Activated CD4-positive, alpha-beta T cell treated with anti-CD3 and anti-CD28 coated beads for 4 hours (primary cell): Measurements from ENCODE around the gene SND1.

Experiments used
- DNase-seq, 2 donors: peaks; one replicate each; pipeline ENCODE4 v3.0.0-alpha.2; 2020

The SND1 gene

DNA sequence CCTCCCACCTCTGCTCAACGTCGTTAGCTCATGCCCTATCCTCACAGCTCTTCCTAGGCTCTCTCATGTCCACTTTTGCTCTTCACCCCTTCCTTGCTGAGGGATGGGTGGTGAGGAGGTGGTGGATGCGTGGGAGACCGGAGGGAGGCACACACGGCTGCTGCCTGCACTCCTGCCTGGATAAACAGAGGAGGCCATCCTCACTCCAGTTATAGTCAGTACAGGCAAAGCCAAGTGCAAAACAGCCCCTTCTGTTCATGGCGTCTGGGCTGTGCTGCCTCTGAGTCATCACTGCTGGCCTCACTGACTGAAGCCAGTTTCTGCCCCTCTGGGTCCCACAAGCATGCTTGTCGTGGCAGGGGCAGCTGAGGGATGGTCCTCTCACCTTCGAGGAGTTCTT, 411.1 kb downstream of the SND1 start:
- DNase-seq: no peak

DNA sequence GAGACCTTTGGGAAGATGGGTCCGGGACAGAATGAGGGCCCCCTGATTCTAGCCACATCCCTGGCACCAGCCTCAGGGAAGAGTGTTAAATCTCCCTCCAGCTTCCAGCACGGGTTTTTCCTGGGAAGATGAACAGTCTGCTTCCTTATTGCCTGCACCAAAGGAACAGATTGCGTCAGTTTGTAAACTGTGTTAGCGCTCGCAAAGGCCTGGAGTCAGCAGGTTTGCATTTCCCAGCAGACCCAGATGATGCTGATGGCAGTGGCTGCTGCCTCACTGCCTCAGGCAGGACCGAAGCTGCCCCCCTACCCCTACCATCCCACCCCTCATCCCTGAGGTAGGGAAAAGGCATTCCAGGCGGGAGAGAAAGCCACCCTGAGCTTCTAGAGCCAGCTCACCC, 413.9 kb downstream of the SND1 start:
- DNase-seq: no peak

DNA sequence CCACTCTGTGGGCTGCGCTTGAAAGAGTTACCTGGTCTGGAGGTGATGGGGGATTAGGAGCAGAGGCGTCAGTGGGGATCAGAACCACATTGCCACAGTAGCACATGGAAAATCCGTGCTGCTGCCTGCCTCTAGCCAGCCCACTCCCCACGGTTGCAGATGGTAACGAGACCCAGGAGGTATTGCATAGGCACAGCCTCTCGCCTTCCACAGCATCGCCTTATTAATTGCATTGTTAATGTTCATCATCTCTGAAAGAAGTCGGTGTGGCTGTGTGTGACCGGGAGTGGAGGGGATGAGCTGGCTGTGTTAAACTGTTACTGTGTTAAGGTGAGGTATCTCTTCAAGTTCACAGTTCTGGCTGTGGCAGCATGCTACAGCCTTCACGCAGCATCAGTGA, 414.4 kb downstream of the SND1 start:
- no peak for DNase-seq

DNA sequence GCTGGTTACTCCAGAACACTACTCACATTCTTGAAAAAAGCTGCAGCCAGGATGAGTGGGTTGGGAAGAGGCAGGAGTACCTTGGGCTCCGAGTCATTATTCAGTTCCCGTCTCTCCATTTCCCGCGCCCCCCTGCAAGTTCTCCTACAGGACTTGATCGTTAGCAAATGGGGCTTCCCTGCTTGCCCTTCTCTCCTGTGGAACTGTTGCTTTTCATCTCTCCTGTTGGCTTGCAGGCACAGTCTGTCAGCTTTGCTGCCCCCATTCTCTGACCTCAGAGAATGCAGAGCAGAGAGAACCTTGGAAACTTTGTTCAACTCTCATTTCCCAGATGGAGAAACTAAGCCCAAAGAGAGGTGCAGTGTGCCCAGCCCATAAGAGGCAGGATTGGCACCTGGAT, 414.9 kb downstream of the SND1 start:
- DNase-seq: no peak

DNA sequence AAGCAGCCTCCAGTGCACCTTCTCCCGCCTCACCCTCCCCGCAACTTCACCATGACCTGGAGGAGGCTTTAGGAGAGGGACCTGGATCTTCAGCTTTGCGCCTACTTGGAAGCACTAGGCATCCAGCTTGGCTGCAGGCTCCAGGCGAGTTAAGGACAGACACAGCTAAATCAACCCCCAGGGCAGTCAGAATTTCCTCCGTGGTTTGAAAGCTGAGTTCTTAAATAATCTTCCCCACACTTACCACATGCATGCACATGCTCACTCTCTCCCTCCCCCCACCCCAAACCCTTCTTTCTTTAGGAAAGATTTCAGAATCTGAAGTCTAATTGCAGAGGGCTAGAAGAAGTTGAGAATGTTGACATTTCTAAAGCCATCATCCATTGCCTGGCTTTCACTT, 416.0 kb downstream of the SND1 start:
- no peak for DNase-seq

DNA sequence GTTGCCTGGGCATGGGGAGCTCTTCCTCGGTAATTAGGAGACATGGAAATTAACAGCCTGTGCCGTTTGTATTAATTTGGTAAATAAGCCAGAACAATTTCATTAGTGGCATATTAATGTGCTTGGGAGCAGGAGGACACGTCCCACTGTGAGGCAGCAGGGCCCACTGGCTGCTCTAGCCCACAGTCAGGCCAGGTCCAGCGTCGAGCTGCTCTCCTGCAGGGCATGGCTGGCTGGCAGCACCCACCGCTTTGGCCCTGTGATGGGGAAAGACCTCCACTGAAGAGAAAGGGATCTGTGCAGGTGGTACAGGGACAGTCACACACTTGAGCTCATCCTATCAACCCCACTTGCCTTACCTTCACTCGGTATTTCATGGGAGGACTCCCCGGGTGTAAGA, 416.8 kb downstream of the SND1 start:
- no peak for DNase-seq

DNA sequence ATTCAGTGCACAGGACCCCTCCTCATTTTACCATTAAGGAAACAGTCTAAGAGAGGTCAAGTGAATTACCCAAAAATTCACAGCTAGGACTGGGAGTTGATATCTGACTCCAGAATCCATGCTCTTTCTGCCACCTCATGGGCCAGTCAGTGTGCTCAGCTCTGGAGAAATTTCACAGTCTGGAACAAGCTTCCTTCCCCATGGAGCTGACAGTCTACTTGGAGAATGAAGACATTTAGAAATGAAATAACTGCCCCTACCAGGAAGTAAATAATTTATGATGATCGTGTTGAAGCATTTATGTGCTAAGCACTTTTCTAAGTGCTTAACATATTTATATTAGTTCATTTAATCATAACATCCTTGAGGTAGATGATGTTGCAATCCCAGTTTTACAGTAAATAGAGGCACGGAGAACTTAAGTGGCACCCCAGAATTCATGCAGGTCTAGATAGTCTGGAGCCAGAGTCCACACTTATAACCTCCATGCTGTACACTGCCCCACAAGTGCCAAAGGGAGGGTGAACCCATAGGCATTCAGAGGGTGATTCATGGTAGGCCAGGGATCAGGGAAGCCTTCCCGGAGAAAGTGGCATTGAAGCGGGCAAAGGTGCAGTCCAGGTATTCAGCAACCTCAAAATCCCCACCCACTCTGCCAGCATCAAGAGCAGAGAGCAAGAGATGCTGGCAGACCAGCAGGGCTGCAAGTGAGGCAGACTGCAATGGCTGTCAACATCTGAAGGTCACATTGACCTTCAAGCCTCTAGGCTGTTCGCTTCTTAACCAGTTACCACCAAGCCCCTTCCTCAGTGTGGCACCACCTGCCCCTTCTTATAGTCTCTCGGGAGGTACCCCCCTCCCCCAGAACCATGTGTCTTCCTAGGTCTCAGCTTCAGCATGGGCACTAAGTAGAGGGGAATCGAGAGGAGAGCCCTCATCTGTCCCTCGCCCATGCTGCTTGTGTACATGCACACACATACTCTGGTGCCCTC, 417.7 kb downstream of the SND1 start:
- DNase-seq: no peak

DNA sequence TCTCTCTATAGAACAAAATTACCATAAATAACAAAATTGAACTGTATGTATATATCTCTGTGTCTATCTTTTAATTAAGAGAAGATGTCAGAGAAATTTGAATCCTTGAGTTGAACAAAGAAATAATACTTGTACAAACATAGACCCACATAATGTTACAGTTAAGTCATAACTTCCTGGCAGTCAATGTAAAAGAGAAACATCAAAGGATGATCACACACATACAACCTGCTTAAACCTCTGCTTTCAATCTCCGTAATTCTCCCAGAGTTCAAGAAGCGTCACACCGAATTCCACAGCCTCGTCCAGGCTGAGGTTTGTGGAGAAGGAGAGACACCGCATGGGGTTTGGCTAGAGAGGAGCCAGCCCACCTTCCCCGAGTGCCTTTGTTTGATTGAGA, 419.4 kb downstream of the SND1 start:
- no peak for DNase-seq

DNA sequence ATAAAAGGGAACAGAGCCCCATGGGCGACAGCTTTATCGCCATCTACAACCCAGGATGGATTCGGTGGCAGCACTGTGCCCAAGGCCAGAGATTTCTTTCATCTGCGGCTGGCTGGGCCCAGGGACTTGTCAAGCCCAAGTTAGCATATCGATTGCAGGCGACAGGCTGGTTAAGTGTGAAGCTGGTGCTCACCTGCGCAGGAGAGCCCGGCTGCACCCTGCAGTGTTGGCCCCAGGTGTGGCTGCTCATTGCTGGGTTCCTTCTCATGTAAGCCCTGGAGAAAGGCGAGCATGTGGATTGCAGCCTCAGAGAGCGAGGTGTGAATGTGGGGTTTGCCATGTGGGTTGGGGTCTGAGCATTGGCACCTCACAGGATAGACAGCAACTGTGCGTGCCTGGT, 419.8 kb downstream of the SND1 start:
- DNase-seq: no peak

DNA sequence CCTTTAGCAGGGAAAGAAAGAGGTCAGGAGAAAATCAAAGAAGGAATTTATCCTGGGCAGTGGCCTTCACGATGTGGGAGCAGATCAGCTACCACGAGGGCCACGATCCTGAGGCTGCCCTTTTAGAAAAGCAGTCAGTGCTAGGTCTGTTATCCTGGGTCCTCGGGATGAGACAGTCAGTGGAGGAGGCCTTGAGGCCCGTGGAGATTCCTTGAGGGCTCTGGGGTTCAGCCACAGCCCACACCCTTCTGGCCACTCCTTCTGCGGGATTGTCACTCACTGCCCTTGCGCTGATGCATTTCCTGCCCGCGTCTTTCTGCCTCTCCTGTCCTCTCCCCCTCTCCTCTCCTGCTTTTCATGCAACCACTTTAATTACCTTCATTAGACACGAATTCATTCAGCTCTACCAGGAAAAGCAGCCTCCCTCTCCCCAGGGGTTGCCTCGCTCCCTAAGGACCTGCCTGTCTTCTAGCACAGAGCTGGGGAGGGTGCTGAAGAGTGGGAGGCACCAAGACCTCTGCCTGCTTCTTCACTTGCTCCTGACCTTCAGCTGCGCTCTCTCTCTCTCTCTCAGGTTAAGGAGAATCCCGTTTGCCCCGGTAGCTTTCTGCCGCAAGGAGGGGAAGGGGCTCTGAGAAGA, 421.8 kb downstream of the SND1 start:
- no peak for DNase-seq

DNA sequence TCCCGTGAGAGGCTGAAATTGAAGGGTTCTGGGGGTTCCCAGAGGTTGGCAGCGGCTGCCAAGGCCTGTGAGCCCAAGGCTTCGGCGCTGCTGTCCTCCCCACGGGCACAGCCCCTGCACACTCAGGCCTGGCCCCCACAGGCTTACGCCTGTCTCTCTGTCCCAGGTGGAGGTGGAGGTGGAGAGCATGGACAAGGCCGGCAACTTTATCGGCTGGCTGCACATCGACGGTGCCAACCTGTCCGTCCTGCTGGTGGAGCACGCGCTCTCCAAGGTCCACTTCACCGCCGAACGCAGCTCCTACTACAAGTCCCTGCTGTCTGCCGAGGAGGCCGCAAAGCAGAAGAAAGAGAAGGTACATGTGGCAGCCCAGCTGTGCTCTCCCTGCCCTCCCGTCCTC, 422.3 kb downstream of the SND1 start:
- DNase-seq: no peak

DNA sequence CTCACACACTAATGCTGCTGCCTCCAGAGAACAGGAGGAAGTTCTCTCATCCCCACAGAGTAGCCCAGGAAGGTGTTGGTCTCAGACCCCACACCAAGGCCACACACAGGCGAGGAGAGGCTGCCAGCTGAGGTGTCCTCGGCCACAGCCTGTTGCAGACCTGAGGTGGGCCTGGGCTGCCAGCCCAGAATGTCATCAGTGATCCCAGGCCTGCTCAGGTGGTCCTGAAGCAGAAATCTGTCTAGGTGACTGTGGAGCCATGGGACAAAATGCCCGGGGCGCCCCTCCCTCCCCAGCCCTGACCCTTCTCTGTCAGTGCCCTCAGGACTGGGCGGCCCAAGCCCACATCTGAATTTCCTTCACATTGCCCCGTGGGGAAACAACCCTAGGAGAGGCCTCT, 422.7 kb downstream of the SND1 start:
- no peak for DNase-seq

DNA sequence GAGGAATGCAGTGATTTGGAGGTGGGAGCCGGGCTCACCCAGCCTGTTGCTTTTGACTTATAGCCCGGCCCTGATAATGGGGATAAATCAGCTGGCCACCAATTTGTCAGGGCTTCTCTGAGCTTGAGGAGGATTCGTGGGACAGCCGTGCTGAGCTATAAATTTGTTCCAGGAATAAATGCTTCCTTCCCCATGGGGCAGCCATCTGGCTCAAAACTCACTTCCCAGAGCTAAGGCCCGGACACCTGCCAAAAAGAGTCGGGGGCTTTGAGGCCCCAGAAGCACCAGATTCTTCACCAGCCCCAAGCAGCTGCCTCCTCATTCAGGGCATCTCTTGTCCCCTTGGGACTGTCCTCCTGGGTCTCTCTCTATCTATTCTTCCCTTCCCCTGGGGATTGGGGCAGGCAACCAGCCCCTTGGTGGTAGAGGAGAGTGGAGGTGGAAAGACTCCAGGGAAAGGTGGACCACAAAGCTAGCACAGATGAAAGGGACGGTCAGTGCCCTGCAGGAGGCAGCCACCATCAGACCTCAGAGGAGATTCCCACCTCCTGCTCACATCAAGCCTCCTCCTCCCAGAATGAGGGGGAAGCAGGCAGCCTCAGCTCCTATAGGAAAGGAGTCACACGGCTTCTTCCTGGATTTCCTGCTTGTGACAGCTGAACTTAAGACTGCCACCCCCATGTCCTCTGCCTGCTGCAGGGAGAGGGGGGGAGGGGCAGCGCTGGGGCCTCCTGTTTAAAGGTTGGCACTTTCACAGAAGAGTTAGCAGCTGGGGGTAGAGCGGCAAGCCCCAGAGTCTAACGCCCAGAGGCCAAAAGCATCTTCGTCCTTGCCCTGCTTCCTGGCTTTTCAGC, 423.5 kb downstream of the SND1 start:
- no peak for DNase-seq

DNA sequence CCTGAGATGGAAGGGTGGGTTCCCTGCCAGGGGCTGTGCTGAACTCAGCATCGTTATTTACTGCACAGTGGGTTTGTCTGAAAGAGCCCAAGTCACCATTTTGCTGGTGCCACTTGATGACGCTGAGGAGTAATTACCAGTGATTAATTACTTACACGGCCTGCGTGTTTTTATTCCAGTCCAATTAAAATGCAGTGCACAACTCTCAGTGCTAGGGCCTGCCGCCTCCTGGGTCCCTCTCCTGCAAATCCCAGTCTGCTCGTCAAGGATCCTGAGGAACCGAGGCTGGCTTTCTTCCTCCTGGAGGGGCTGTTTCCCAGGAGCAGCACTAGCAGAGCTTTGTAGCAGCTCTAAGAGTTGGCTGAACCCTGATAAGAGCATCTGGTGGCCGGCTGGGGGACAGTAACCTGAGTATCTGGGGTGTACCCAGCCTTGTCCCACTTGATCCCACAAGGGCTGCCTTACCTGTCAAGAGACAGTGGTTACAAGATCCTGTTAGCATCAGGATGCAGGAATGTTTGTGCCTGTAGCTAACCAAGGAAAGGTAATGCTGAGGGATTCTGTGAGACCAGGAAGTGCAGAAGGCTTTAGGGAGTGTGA, 424.3 kb downstream of the SND1 start:
- DNase-seq: no peak

DNA sequence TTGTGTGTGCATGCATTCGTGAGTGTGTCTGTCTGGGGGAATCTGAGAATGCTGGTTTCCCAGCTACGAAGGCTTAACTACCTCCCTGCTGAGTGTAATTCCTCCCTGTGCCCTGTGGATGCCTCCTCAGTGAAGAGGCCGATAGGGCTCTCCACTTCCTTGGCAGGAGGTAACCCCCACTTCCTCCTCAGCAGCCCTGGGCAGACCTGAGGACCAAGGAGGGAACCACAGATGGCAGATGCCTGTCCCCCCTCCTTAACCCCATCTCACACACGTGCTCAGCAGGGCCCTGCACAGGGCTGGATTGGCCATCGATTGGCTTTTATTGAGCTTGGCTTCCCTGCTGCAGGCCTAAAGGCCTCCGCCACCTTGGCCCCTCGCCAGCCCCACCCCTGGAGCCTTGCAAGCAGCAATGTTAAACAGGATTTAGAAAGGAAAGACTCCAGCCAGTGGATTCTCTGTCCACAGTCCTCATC, 424.8 kb downstream of the SND1 start:
- no peak for DNase-seq

DNA sequence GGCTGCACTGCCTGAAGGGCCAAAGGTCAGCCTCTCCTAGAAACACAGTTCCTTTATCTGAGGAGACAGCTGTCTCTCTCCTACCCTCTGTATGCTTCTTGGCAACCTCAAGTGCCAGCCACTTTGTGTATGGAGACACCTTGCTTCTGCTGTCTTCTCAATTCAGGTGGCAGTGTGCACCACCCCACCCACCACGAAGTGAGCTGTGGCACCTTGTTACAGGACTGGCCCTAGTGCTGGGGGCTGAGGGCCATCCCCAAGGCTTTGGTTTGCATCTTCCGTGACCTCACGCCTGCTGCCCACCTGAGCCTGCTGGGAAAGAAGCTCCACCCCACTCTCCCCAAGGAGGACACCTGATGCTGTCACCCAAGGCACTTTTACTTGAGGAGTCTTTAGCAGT, 426.3 kb downstream of the SND1 start:
- DNase-seq: no peak

DNA sequence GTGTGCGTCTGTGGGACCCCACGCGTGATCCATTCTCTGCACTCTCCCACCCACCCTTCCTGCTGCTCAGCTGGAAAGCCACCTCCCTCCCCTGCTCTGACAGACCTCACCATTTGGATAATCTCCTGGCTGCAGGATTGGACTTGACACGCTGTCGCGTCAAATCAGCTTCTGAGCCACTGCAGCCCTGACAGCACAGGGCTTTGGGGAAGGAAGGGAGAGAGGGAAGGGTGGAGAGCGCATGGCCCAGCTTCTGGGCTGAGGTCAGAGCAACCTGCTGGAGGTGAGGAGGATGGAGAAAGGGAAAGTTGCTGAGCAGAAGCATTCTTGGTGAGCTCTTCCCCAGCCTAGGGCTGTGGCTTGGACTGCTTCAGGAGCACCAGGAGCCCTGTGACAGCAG, 428.2 kb downstream of the SND1 start:
- DNase-seq: no peak

DNA sequence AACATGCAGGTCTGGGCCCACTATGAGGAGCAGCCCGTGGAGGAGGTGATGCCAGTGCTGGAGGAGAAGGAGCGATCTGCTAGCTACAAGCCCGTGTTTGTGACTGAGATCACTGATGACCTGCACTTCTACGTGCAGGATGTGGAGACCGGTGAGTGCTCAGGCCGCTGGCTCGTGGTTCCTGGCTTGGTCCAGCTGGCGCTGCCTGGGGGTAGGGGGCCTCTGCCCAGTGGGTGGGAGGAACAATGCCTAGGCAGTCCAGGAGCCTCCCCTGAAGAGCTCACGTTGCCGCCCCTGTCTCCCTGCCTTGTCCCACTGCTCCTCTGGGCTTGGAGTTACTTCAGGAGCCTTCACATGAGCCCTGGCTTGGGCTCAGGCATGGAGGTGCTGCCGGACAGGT, 429.4 kb downstream of the SND1 start:
- no peak for DNase-seq

DNA sequence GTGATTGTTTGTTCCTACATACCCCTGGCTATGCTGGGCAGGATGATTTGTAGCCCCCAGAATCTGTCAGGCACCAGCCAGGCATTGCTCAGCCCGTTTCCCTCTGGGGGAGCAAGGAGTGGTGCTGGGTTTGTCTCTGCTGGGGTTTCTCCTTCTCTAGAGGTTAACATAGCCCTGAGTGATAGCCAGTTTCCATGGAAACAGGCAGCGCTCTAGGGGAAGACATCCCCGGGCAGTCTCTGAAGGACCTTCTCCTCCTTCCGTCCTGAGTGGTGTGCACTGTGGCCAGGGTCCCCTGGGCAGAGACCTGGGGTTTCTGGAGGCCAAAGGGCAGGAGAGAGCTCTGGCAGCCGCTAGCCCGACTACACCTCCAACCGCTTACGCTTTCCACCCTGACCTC, 429.8 kb downstream of the SND1 start:
- DNase-seq: no peak

DNA sequence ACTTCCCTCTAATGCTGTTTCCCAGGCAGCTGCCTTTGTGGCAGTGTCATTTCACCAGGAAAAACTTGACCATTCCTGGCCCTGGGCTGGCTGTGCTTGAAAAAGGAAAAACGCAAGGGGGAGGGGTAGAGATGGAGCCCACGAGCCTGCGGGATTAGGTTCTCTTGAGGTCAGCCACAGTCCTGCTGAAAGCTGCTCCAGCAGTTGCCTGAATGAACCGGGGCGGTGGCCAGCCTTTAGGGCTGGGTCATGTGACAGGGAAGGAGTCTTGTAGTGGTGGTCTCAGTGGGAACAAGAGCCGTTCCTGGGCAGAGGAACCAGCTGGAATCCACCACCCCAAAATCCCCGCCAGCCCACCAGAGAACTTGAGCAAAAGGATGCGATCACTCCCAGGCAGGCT, 430.4 kb downstream of the SND1 start:
- DNase-seq: no peak

DNA sequence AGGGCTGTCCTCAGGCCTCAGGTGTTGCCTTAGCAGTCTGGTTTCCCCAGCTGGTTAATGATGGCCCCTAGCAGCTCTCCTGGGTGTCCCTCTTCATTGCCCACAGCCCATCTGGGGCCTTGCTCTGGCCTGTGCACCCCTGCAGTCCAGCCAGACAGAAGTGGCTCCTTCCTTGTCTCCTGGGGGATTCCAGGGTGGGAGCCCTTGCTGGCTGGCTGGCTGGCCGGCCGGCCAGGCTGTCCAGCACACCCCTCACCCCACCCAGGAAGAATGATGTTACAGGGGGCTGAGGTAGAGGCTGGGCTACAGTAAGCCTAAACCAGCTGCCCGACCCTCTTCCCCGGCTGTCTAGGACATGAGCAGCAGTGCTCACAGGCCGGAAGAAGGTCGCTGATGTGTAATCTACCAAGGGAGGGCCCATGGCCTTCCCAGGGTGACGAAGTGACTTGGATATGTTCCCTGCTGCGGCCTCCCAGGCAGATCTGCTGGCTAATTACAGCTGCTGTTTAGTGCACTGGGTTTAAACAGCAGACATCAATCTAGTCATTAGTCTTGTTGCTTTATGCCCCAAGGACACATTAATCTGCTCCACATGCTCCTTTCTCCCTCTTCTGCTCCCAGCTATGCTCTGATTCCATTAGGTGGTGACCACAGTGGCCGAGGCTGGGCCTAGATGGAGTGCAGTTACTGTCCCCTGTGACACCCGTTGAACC, 433.1 kb downstream of the SND1 start:
- DNase-seq: no peak

DNA sequence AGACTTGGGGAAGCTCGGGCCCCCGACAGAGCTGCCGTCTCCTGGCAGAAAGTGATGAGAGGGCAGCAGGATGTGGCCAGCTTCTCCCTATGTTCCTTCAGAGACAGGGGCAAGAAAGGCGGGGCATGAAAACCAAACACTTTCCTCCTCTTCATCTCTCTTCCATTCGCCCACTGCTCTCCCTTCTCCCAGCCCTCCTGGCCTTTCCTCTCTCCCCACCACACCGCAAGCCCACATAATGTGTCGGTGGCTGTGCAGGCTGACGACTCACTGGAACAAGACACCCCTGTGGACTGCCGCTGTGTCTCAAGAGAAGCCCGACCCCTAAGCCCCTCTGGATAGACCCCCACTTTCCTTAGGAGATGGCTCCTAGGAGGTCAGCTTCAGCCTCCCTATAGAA, 438.5 kb downstream of the SND1 start:
- no peak for DNase-seq
